ENCODE results near the gene TGIF2.

Gene TGIF2

DNA sequence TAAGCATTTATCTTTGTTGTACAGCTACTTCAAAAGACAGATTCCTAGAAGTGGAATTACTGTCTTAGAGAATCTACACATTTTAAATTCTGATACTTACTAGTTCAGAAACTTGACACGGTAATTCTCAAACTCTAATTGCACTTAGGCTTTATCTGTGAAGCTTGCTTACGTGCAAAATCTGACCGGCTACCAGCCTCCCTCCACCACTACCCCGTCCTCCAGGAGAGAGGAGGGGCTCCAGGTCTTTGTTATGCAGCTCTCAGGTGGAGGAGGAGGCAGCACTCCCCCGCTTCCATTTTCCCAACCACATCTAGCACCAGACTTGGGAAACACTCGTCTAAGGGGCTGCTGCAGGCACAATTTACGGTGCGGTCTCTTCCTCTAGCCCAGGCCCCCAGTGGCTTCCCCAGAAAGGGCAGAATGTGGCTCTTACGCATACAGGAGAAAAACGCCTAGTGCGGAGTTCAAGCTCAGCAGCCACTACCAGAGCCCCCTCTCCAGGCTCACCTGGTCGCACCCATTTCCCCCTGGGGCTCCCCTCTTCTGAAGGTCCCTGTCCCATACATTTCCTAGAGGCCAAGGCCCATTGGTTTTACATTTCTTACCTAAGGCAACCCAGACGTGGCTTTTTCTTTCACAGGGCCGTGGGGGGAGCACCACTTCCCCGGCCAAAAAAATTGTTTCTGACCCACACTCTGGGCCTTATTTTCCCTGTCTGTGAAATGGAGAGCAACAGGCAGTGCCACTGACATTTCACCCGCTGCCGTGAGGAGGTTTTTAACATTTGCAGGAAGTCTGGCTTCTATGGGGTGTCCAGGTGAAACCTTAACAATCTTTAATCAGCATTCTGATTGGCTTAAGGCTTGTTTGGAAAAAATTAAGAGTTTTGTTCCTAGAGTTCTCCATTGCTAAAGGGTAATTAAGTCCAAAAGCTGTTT lies 1.6 kb upstream of the TGIF2 start:
- Histone ChIP-seq H3K27me3 (ENCODE audit: control insufficient read depth, insufficient read depth, low read length) (no peaks in the 10 kb centered on the region), H2AFZ (peak overlapping the region; percentile 98), H3K9ac (no peak overlapping the region), H3K27ac (peak overlapping the region; percentile 90), H3K9me3 (ENCODE audit: control insufficient read depth, low read length) (no peaks in the 10 kb centered on the region), H3K4me2 (ENCODE audit: low read length) (no peak overlapping the region), H3K79me2 (peaks cover 2% of the 10 kb centered on the region), H3K4me1 (peaks cover 15% of the 10 kb centered on the region), H3K36me3 (ENCODE audit: control insufficient read depth, insufficient read depth, low read length) (no peaks in the 10 kb centered on the region), H3K4me3 (ENCODE audit: low read depth, low read length) (no peak overlapping the region)
- TF ChIP-seq, protein P1, sequence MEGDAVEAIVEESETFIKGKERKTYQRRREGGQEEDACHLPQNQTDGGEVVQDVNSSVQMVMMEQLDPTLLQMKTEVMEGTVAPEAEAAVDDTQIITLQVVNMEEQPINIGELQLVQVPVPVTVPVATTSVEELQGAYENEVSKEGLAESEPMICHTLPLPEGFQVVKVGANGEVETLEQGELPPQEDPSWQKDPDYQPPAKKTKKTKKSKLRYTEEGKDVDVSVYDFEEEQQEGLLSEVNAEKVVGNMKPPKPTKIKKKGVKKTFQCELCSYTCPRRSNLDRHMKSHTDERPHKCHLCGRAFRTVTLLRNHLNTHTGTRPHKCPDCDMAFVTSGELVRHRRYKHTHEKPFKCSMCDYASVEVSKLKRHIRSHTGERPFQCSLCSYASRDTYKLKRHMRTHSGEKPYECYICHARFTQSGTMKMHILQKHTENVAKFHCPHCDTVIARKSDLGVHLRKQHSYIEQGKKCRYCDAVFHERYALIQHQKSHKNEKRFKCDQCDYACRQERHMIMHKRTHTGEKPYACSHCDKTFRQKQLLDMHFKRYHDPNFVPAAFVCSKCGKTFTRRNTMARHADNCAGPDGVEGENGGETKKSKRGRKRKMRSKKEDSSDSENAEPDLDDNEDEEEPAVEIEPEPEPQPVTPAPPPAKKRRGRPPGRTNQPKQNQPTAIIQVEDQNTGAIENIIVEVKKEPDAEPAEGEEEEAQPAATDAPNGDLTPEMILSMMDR (IDR thresholded peaks at IDR 0.05), result no peak

DNA sequence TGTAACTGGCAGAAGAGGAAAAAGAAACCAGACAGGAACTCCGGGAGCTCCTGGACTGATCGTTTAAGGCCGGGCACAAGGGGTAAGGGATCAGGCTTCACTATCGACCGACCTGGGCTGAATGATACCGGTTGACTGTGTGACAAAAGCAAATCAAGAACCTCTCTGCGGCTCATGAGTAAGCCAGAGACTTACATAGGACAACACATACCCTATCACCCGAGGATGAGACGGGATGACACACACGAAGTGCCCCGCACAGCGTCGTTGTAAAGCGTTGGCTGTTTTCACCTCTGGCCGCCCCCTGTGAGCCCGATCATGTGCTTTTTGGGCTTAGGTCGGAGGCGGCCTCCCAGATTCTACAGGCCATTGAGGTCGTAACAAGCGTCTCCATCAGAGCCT lies 695 bp upstream of the TGIF2 start:
- Histone ChIP-seq H2AFZ (peak overlapping the region; percentile 98), H3K9me3 (ENCODE audit: control insufficient read depth, low read length) (no peaks in the 10 kb centered on the region), H3K36me3 (ENCODE audit: control insufficient read depth, insufficient read depth, low read length) (no peaks in the 10 kb centered on the region), H3K27me3 (ENCODE audit: control insufficient read depth, insufficient read depth, low read length) (no peaks in the 10 kb centered on the region), H3K4me2 (ENCODE audit: low read length) (peak overlapping the region; percentile 64), H3K4me1 (peaks cover 15% of the 10 kb centered on the region), H3K79me2 (peaks cover 5% of the 10 kb centered on the region), H3K27ac (peak overlapping the region; percentile 90), H3K9ac (no peak overlapping the region), H3K4me3 (ENCODE audit: low read depth, low read length) (peak overlapping the region; percentile 52)
- TF ChIP-seq, protein P1 (IDR thresholded peaks at IDR 0.05), result no peak

DNA sequence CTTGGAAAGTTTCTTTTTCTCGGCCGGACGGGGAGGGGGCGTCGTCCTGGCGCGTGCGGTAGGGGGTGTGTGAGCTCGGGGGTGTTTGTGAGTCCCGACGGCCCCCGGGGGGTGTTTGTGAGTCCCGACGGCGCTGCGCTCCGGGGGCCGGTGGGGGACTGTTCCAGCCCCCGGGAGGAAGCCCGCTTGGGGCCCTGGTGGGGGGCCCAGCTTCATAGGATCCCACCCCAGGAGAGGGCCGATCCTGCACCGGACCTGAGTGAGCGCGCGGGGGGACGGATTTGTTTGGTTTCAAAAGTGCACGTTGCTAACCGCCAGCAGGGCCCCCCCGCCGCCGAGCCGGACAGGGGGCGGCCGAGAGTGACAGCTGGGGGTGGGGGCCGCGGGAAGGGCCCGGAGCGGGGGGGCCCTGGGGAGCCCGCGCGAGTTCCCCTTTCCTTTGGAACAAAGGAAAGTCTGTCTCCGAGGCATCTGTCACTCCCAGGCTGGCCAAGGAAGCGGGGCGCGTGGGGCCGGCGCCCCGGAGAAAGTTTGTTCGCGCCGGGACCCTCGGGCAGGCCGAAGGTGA lies 485 bp downstream of the TGIF2 start:
- H3K9me3 ChIP-seq (ENCODE audit: control insufficient read depth, low read length), result no peaks in the 10 kb centered on the region
- H3K4me3 ChIP-seq (ENCODE audit: low read depth, low read length), result peak overlapping the region; percentile 85
- H3K36me3 ChIP-seq (ENCODE audit: control insufficient read depth, insufficient read depth, low read length), result no peaks in the 10 kb centered on the region
- H3K4me1 ChIP-seq, result peaks cover 15% of the 10 kb centered on the region
- peak overlapping the region; percentile 98 for H3K4me2 ChIP-seq (ENCODE audit: low read length)
- H3K79me2 ChIP-seq, result peaks cover 15% of the 10 kb centered on the region
- H3K9ac ChIP-seq, result peak overlapping the region; percentile 38
- peak overlapping the region; percentile 79 for H2AFZ ChIP-seq
- TF ChIP-seq, protein P1 (IDR thresholded peaks at IDR 0.05), result no peak
- peak overlapping the region; percentile 52 for H3K27ac ChIP-seq
- no peaks in the 10 kb centered on the region for H3K27me3 ChIP-seq (ENCODE audit: control insufficient read depth, insufficient read depth, low read length)

DNA sequence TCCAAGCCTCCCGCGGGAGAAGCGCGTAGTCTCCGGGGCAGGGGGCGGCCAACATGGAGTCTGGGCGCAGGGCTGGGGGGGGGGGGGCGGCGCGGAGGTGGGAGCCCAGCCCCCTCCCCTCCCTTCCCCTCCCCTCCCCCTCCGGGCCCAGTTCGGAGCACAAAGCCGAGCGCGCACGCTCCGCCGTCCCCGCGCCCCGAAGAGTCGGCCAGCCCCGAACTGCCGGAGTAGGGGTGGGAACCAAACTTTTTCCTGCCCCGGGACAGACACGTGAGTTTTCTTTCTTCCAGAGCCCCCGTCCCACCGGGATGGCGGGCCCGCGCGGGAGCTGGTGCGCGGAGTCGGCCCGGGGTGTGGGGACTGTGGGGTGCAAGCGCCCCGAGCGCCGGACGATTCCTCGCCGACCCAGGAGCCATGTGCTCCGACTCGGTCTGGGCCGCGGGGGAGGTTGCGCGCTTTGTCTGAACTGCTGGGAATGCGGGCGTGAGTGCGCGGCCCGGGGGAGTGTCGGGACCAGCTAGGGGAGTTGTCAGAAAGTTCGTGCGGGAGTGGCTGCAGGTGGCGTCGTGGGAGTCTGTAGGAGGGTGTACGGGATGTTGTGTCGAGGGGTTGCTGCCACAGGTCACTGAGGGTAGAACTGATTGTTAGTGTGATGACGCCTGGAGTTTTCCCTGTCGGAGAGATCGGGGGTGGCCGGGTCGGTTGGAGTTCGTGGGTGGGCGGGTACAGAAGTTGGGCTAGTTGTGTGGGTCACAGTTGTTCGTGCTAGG lies 1.2 kb downstream of the TGIF2 start:
- H3K79me2 ChIP-seq, result peaks cover 19% of the 10 kb centered on the region

More for the DNA sequence above, 1.2 kb downstream of the TGIF2 start:
- Histone ChIP-seq H3K4me2 (ENCODE audit: low read length) (peak overlapping the region; percentile 98), H3K27me3 (ENCODE audit: control insufficient read depth, insufficient read depth, low read length) (no peaks in the 10 kb centered on the region), H3K27ac (peak overlapping the region; percentile 77), H3K4me1 (peaks cover 15% of the 10 kb centered on the region), H3K36me3 (ENCODE audit: control insufficient read depth, insufficient read depth, low read length) (no peaks in the 10 kb centered on the region), H3K4me3 (ENCODE audit: low read depth, low read length) (peak overlapping the region; percentile 85), H2AFZ (peak overlapping the region; percentile 86), H3K9ac (peak overlapping the region; percentile 38), H3K9me3 (ENCODE audit: control insufficient read depth, low read length) (no peaks in the 10 kb centered on the region)
- TF ChIP-seq, protein P1 (IDR thresholded peaks at IDR 0.05), result no peak

Measured in parathyroid adenoma (tissue), 2 donors.